Omental fat pad (tissue), 4 donors: ENCODE results near the gene CACNG7. TPM values are rescaled to one million over a fixed set of nuclear protein-coding genes. Genes with fewer than 3 reads are reported as not detected.
"Not testable (repeated sequence)": the region's sequence is repeated elsewhere in the genome, so short reads cannot be mapped to it uniquely, and the experiment has no call there.

Source experiments
- ATAC-seq: fragments of 150-250 bp; one replicate; pipeline ENCODE4 v1.9.1; 2016; ENCODE audit warnings: mild to moderate bottlenecking, moderate library complexity; ENCODE audit not compliant: low FRiP score
- DNase-seq: peaks from one replicate; pipeline ENCODE4 v3.0.0-alpha.2; 2019; ENCODE audit warnings: low spot score
- CTCF ChIP-seq, 3 donors: fragments of 450-650 bp; IDR thresholded peaks; one replicate each; pipeline ENCODE4 v1.5.1; 2016 to 2017; ENCODE audit warnings: antibody characterized with exemption in 3 of 3, mild to moderate bottlenecking in 3 of 3, moderate library complexity in 2 of 3
- total RNA-seq, 4 donors: library from RNA; depleted of rRNA; stranded (reverse); fragments of >200 nt; gene quantifications; one replicate each; pipeline ENCODE4 v1.1.0, GENCODE V29; 2016

CACNG7 gene
- total RNA-seq, 4 donors from 2014 or later, result not detected

- no peak for TF ChIP-seq CTCF (IDR thresholded peaks at IDR 0.05)
- ATAC-seq (peak; percentile 13), DNase-seq (no peak)
These were observed 40.8 kb upstream of the CACNG7 start for GRCh38 chr19:53868091-53868891.

- ATAC-seq (peak; percentile 78), DNase-seq (peak; percentile 74)
- TF ChIP-seq CTCF (IDR thresholded peaks at IDR 0.05), result no peak
These were observed 39.9 kb upstream of the CACNG7 start for GRCh38 chr19:53868892-53869804.

- DNase-seq, ATAC-seq: not testable (repeated sequence)
These were observed 39.1 kb upstream of the CACNG7 start for GRCh38 chr19:53869805-53870484.

- DNase-seq (no peak), ATAC-seq (no peak)
- no peak for TF ChIP-seq CTCF (IDR thresholded peaks at IDR 0.05)
These were observed 38.6 kb upstream of the CACNG7 start for GRCh38 chr19:53870485-53870844.

GRCh38 chr19:53871454-53871853 lies 37.6 kb upstream of the CACNG7 start:
- TF ChIP-seq CTCF (IDR thresholded peaks at IDR 0.05), result no peak
- ATAC-seq (no peak), DNase-seq (no peak)

GRCh38 chr19:53872762-53873161 lies 36.3 kb upstream of the CACNG7 start:
- no peak for DNase-seq
- no peak for TF ChIP-seq CTCF (IDR thresholded peaks at IDR 0.05)
- no peak for ATAC-seq
